Measurements from ENCODE around the gene NKD2.

NKD2 gene

DNA sequence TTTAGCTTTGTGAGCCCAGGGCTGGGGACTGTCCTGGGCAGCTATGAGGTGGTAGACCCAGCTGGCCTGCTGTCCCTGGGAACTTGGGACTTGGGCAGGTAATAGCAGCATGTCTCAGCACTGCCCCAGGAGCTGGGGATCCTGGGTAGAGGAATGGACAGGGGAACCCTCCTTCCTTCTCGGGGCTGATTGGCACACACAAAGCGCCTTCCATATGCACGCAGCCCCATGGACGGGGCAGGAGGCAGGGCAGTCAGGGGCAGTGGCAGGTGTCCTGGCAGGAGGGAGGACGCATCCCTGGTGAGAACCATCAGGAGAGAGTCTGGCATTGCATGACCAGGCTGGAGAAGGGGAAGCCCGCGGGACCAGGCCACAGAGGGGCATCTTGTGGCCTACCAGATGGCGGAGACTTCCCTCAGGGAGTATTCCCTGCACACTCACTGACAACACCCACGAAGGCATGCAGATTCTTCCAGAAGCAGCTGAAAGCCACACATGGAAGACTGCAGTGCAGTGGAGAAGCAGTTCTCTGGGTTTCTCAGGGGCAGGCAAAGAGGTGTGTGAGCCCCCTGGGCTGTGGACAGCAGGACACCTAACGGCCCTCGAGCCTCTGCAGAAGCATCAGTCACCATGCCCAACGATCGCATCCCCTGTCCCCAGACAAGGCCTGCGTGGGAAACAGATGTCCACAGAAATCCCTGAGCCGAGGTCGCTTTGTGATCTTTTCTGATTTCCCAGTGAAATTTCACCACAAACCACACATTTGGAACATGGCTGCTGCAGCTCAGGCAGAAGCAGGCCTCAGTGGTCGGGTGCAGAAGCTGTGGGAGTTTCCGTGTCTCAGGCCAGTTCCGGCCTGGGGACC lies 7.0 kb upstream of the NKD2 start:
- no peak for DNase-seq

- DNase-seq: no peak
Observed at GRCh38 chr5:1002271-1002546, 6.4 kb upstream of the NKD2 start.

GRCh38 chr5:1002836-1003235 lies 5.8 kb upstream of the NKD2 start:
- no peak for DNase-seq

GRCh38 chr5:1003296-1003937 lies 5.2 kb upstream of the NKD2 start:
- no peak for DNase-seq

DNA sequence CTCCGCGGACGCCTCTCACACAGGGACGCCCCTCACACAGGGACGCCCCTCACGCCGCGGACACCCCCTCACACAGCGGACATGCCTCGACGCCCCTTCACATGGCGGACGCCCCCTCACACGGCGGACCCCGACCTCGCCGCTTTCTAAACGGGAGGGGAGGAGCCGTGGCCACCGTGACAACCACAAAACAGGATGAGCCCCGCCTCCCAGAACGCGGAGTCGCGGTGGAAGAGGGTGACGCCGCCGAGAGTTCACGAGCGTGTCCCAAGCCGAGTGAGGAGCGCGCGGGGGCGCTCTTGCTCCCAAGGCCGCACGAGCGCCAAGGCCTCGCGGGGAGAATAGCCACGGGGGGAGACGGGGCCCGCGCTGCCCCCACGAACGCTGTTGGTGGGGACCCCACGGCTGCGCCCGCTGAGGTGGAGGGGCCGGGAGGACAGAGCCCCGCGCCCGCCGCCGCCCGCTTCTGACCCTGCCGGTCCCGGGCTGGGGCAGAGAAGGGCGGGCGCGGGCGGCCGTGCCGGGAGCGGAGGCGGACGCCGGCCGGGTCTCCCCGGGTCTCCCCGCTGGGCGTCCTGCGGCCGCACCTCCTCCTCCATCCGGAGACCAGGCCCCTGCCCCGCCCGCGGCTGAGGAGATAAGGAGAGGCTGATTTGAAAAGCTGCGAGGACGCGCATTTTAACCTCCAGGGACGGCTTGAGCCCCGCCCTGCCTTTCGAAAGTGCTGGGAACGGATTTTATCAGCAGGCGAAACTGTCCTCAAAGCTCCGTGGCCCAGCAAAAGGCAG lies 3.9 kb upstream of the NKD2 start:
- DNase-seq: peak; percentile 41

GRCh38 chr5:1005249-1005851 lies 3.3 kb upstream of the NKD2 start:
- peak; percentile 2 for DNase-seq

GRCh38 chr5:1005904-1006655 lies 2.5 kb upstream of the NKD2 start:
- DNase-seq: peak; percentile 2

DNA sequence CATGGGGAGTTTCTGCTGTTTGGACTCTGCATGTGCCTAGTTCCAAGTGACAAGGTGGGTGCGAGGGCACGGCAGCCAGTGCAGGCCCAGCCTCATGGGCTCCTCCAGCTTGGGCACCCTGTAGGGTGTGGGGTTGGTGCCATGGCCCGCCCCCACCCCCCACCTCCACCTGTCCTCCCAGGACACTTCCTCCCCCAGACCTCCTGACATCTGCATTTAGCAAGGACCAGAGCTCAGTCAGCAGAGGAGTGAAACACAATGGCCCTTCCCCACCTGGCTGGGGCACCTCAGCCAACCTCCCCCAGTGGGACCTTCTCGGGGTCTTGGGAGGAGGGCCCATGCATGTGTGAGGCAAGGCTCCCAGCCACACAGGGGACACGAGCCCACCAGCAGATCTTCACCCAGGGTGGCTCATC lies 1.9 kb upstream of the NKD2 start:
- DNase-seq: no peak

- no peak for DNase-seq
Observed at GRCh38 chr5:1007221-1007680, 1.4 kb upstream of the NKD2 start.

DNA sequence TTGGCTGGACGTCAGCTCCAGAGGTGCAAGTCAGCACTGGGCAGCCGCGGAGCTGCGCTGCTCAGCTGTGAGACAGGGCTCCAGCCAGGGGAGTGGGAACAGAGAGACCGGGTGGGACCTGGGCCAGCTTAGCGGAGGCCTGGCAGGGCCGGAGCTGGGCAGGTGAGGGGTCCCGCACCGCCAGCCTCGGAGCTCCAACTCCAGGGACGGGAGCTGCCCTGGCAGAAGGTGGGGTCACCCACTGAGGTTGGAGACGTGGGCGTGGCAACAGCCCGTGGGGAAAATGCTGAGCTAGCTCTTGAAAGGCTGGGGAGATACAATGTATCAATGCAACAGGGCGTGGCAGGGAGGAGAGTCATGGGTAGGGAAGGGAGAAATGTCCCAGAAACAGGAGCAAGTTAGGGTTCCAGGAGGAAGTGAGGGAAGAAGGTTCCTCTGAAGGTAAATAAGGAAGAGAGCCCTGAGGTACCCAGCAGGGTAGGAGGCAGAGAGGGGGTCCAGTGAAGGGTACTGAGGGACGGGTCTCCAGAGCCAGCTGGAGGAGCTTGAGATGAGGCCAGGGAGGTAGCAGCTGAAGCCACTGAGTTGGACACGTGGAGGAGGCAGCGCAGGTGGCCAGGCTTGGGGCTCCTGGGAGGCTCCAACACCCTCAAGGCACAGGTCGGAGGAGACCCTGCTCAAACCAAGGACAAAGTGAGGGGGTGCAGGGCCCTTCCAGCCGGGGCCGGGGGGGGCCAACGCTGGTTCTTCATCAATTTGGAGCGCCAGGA lies 736 bp upstream of the NKD2 start:
- no peak for DNase-seq

DNA sequence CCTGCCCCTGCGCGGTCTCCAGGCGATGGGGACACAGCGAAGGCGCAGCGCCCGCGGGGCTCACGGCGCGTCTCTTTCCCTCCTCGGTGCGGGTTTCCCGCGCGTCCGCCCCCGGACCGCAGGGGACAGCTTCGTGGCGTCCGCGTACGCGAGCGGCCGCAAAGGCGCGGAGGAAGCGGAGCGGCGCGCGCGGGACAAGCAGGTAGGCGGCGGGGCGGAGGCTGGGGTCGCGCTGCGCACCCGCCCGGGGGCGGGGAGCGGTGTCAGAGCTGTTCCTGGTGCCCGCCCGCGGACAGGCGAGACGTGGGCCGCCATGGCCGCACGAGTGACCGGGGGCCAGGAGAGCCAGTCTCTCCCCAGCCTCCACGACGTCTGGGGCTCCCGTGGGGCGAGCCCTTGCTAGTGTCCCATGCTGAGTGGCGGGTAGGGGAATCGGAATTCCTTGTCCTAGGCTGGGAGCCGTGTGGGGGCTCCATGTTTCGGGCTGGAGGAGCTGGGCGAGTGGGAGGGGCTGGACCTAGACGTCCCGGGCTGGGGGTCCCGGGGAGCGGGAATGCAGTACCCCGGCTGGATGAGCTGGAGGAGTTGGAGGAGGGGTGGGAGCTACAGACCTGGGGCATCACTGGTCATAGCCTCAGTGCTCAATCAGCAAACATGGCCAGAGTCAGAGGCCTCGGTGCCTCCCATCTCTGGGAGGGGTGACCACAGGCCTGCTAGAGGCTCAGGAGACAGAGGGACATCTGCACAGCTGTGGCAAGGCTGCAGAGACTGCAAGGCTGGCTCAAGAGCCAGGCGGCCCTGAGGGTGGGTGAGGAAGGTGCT lies 968 bp downstream of the NKD2 start:
- no peak for DNase-seq

DNA sequence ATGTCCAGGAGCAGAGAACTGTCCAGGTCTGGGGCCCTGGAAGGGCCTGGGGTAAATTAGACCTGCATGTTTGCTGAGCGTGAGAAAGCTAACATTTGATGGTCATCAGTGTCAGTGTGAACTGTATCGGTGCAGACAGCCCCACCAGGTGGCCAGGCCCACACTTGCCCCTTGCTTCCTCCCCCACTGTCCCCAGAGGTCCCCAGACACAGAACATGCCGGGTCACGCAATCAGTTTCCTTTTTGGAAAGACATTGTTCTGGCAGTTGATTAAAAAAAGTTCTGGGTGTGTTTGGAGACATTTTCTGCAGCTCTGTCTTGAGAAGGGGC lies 1.5 kb downstream of the NKD2 start:
- no peak for DNase-seq

DNA sequence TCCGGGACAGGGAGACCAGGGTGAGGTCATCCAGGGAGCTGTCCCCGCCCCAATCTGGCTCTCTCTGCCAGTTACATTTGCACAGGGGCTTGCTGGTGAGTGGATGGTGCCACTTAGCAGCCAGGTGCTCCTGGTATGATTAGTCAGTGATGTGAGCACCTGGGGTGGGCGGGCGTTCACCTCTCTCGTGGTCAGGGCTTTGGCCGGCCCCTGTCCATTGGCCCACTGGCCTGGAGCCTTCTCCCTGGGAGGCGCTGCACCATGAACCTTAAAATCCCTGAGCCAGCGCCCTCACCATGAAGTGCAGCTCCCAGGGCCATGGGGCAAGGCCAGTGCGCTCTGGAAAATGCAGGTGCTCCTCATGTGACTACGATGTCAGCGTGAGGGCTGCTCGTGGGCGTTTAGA lies 2.0 kb downstream of the NKD2 start:
- no peak for DNase-seq

DNA sequence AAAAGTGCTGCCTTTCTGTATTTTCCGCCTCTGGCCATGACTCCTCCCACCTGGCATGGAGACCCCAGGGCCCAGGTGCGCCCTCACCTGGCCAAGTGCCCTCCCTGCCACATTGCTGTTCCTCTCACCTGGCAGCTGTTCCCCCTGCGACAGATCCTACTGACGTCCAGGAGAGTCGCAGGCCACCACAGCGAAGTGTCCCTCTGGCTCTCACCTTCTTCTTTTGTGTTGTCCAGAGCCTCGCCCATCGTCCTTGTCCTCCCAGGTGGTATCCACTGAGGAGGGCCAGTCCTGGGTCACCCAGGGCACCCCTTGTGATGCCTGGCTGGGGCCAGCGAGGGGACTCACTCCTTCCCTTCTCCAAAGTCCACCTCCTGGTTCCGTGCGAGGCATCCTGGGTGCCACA lies 2.6 kb downstream of the NKD2 start:
- DNase-seq: peak; percentile 44

DNA sequence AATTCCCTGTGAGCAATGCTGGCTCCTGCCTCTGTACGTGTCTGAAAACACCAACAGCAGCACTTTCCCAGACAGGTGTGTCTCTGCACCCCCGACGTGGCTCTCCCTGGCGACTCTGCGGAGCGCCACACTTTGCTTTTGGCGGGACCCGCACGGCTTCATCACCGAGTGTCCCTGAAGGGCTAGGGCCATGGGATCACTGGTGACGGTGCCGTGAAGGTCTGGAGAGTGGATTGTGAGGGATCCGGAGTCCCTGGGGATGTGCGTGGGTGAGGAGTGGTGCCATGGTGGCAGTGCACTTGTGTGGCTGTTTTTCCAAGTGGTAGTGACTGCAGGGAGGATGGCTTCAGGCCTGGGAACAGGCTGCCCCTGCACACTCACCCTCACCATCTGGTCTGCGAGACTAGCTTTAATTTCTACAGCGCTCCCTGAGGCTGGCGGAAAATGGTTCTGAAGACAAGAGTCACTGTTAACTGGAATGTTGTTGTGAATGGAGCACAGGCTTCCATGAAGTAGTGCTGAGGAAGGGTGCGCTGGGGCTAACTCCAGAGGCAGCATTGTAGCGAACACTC lies 3.2 kb downstream of the NKD2 start:
- DNase-seq: no peak

DNA sequence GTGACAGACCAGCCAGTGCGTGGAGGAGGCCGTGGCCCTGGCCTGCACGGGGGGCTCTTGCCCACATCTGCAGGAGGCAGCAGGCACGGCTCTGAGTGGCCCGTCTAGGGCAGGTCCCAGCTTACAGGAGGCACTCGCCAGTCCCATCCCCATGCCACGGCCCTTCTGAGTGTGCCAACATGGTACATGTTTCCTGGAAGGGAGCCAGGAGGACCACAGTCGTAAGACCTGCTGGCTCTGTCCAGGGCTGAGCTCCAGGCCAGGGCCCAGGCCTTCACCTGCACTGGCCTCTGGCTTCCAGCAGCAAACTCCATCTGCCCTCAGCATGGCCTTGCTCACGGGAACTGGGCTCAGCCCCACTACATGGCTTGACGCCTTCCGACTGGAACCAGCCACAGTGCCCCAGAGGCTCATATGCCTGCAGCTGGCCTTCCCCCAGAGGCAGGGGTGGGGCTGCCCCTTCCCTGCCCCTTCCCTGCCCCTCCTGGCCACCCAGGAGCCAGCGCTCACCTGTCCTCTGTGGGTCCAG lies 3.8 kb downstream of the NKD2 start:
- no peak for DNase-seq

- no peak for DNase-seq
Observed at GRCh38 chr5:1012900-1013237, 4.3 kb downstream of the NKD2 start.

- no peak for DNase-seq
Observed at GRCh38 chr5:1013238-1013947, 4.8 kb downstream of the NKD2 start.

- no peak for DNase-seq
Observed at GRCh38 chr5:1013948-1014301, 5.3 kb downstream of the NKD2 start.

GRCh38 chr5:1014346-1014745 lies 5.7 kb downstream of the NKD2 start:
- no peak for DNase-seq

Measured in stimulated activated CD4-positive, alpha-beta T cell treated with anti-CD3 and anti-CD28 coated beads, Interleukin-4, amount 100 ng/mL, for 24 hours (primary cell).